Fibroblast of lung (primary cell): ENCODE data around the gene MITF.

Experiments used
- EZH2 ChIP-seq: IDR thresholded peaks from 2 replicates; pipeline ENCODE4 v1.5.1; 2012; ENCODE audit warnings: low read length, control low read depth, mild to moderate bottlenecking; ENCODE audit errors: missing control alignments
- TF ChIP-seq, protein P1 (sequence below), 2 donors: IDR thresholded peaks in 1 of 2; conservative IDR thresholded peaks in 1 of 2; 1 replicate in 1 of 2; 2 replicates in 1 of 2; pipeline ENCODE4 v1.5.1; 2011 to 2012; ENCODE audit warnings: low read length in 2 of 2, control low read depth in 1 of 2, inconsistent platforms in 1 of 2, low read depth in 1 of 2, mild to moderate bottlenecking in 1 of 2

DNA sequence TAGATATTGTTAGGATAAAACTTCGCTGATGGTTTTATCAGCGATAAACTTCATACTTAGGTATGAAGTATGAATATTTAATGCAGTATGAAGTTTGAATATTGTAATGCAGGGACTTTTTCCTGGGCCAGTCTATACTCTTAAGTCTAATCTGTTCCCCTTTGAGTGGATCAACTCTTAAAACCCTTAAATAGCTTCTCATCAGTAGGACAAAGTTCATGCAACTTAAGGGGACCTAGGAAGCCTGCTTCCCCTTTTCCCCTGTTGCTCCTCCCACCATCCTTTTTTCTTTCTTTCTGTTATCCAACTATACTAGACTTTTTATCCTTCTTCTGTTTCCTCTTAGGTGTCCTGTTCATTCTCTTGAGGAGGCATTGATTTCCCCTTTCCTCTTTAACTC lies 78.7 kb downstream of the MITF start:
- TF ChIP-seq, protein P1, sequence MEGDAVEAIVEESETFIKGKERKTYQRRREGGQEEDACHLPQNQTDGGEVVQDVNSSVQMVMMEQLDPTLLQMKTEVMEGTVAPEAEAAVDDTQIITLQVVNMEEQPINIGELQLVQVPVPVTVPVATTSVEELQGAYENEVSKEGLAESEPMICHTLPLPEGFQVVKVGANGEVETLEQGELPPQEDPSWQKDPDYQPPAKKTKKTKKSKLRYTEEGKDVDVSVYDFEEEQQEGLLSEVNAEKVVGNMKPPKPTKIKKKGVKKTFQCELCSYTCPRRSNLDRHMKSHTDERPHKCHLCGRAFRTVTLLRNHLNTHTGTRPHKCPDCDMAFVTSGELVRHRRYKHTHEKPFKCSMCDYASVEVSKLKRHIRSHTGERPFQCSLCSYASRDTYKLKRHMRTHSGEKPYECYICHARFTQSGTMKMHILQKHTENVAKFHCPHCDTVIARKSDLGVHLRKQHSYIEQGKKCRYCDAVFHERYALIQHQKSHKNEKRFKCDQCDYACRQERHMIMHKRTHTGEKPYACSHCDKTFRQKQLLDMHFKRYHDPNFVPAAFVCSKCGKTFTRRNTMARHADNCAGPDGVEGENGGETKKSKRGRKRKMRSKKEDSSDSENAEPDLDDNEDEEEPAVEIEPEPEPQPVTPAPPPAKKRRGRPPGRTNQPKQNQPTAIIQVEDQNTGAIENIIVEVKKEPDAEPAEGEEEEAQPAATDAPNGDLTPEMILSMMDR (conservative IDR thresholded peaks at IDR 0.05 in 1 of 2, IDR thresholded peaks at IDR 0.05 in 1 of 2; ENCODE audit: low read depth in 1 of 2, low read length in 2 of 2): no peak
- no peak for TF ChIP-seq EZH2
